Measurements from ENCODE around the gene CCDC127.

DNA sequence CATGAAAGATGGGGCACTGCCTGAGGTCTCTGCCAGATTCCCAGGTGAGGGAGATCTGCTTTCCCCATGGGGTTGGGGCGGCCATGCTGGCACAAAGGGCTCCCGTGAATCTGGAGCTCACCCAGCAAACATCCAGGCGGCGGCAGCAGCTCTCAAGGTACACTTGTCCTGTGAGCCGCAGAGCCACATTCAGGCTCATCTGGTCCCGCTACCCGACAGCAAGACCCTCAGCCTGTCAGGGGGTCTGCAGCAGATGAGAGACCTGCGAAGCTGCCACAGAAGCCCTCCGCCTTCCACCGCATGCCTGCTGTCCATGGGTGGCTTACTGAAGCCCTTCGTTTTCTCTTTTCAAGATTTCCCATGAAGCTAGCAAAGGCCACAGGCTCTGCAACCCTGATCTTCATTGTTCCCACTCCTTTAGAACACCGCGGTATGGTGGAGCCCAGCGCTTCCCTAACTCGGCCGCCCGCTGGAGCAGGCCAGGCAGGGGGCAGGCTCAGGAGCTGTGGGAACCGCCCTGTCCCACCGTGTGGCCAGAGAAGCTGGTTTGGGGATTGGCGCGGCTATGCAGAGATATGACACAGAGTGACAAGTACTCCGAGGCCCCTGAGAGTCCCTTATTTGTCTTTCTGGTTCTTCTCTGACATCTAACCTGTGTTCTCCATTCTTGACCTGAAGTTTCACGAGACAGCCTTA lies 17.9 kb downstream of the CCDC127 start:
- TF ChIP-seq POLR2A (IDR thresholded peaks at IDR 0.05) = no peak
- TF ChIP-seq, protein P1, sequence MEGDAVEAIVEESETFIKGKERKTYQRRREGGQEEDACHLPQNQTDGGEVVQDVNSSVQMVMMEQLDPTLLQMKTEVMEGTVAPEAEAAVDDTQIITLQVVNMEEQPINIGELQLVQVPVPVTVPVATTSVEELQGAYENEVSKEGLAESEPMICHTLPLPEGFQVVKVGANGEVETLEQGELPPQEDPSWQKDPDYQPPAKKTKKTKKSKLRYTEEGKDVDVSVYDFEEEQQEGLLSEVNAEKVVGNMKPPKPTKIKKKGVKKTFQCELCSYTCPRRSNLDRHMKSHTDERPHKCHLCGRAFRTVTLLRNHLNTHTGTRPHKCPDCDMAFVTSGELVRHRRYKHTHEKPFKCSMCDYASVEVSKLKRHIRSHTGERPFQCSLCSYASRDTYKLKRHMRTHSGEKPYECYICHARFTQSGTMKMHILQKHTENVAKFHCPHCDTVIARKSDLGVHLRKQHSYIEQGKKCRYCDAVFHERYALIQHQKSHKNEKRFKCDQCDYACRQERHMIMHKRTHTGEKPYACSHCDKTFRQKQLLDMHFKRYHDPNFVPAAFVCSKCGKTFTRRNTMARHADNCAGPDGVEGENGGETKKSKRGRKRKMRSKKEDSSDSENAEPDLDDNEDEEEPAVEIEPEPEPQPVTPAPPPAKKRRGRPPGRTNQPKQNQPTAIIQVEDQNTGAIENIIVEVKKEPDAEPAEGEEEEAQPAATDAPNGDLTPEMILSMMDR (IDR thresholded peaks at IDR 0.05) = no peak
